CD14-positive monocyte (primary cell): Measurements from ENCODE around the gene ANP32B. TPM values are rescaled to one million over a fixed set of nuclear protein-coding genes. Genes with fewer than 3 reads are reported as not detected.
"Not testable (repeated sequence)": the region's sequence is repeated elsewhere in the genome, so short reads cannot be mapped to it uniquely, and the experiment has no call there.

Experiments
- DNase-seq, 3 donors: peaks; one replicate each; pipeline ENCODE4 v3.0.0-alpha.2; 2011 to 2022
- H2AFZ ChIP-seq: 2 replicates; pipeline ENCODE4 v1.6.0; 2012; ENCODE audit warnings: mild to moderate bottlenecking, low read depth, low read length, inconsistent platforms; ENCODE audit not compliant: insufficient read depth, poor library complexity, severe bottlenecking
- H3K27ac ChIP-seq, 2 donors: 1 replicate in 1 of 2; 2 replicates in 1 of 2; pipeline ENCODE4 v1.5.1; 2012 to 2013; ENCODE audit warnings: low read length in 2 of 2, control low read depth in 1 of 2, inconsistent platforms in 1 of 2, low read depth in 1 of 2, mild to moderate bottlenecking in 1 of 2
- H3K27me3 ChIP-seq, 2 donors: one replicate each; pipeline versions ENCODE4 v1.6.0 to v1.6.1; 2011 to 2013; ENCODE audit warnings: low read length in 2 of 2; ENCODE audit not compliant: control insufficient read depth in 2 of 2, insufficient read depth in 2 of 2
- H3K36me3 ChIP-seq, 2 donors: replicated peaks in 1 of 2; 1 replicate in 1 of 2; 2 replicates in 1 of 2; pipeline versions ENCODE4 v1.5.1 to v1.6.1; 2012 to 2013; ENCODE audit warnings: low read length in 2 of 2, control low read depth in 1 of 2, inconsistent platforms in 1 of 2, mild to moderate bottlenecking in 1 of 2; ENCODE audit not compliant: insufficient read depth in 2 of 2, control insufficient read depth in 1 of 2
- H3K4me1 ChIP-seq, 2 donors: 1 replicate in 1 of 2; 2 replicates in 1 of 2; pipeline versions ENCODE4 v1.5.1 to v1.6.1; 2012 to 2013; ENCODE audit warnings: low read length in 2 of 2, control low read depth in 1 of 2, inconsistent platforms in 1 of 2, mild to moderate bottlenecking in 1 of 2, moderate library complexity in 1 of 2; ENCODE audit not compliant: insufficient read depth in 2 of 2, control insufficient read depth in 1 of 2
- H3K4me2 ChIP-seq: replicated peaks from 2 replicates; pipeline ENCODE3; 2012; ENCODE audit warnings: low read length, moderate library complexity, mild to moderate bottlenecking; ENCODE audit not compliant: poor library complexity, severe bottlenecking; ENCODE audit errors: extremely low read depth
- H3K4me3 ChIP-seq, 3 experiments: fragments of 200-600 bp in 1 of 3; sonication (generic) in 1 of 3; replicated peaks in 1 of 3; 1 replicate in 2 of 3; 2 replicates in 1 of 3; pipeline ENCODE4 v1.5.1; 2011 to 2013; ENCODE audit warnings: low read length in 3 of 3, mild to moderate bottlenecking in 3 of 3, control low read depth in 2 of 3, low read depth in 2 of 3, inconsistent platforms in 1 of 3, moderate library complexity in 1 of 3
- H3K79me2 ChIP-seq: 2 replicates; pipeline ENCODE4 v1.6.0; 2012; ENCODE audit warnings: mild to moderate bottlenecking, control low read depth, inconsistent platforms, low read length, moderate library complexity; ENCODE audit not compliant: insufficient read depth
- H3K9ac ChIP-seq: 2 replicates; pipeline ENCODE4 v1.6.0; 2017; ENCODE audit warnings: low read length, mild to moderate bottlenecking; ENCODE audit not compliant: insufficient read depth, poor library complexity, severe bottlenecking
- H3K9me3 ChIP-seq, 2 donors: replicated peaks in 1 of 2; 1 replicate in 1 of 2; 2 replicates in 1 of 2; pipeline versions ENCODE4 v1.5.1 to v1.6.1; 2012 to 2013; ENCODE audit warnings: low read length in 2 of 2, control low read depth in 1 of 2; ENCODE audit not compliant: control insufficient read depth in 1 of 2, insufficient read depth in 1 of 2
- H4K20me1 ChIP-seq: 2 replicates; pipeline ENCODE4 v1.6.0; 2012; ENCODE audit warnings: mild to moderate bottlenecking, low read length, control low read depth, moderate library complexity; ENCODE audit not compliant: insufficient read depth
- H3K27ac Mint-ChIP-seq, 7 donors: one replicate each; pipeline ENCODE4 v1.8.0; 2020; ENCODE audit warnings: mild to moderate bottlenecking in 7 of 7, mixed read lengths in 7 of 7, moderate library complexity in 6 of 7, inconsistent platforms in 2 of 7
- H3K27me3 Mint-ChIP-seq, 3 donors: one replicate each; pipeline ENCODE4 v1.8.0; 2021 to 2022; ENCODE audit warnings: low read depth in 3 of 3, mild to moderate bottlenecking in 3 of 3, mixed read lengths in 3 of 3, moderate library complexity in 3 of 3, inconsistent platforms in 1 of 3
- H3K36me3 Mint-ChIP-seq, 2 donors: one replicate each; pipeline ENCODE4 v1.8.0; 2020; ENCODE audit warnings: mixed read lengths in 2 of 2, inconsistent platforms in 1 of 2, mild to moderate bottlenecking in 1 of 2
- H3K4me1 Mint-ChIP-seq: one replicate; pipeline ENCODE4 v1.8.0; 2020; ENCODE audit warnings: mild to moderate bottlenecking, mixed read lengths
- H3K4me3 Mint-ChIP-seq, 2 donors: one replicate each; pipeline ENCODE4 v1.8.0; 2020; ENCODE audit warnings: mild to moderate bottlenecking in 2 of 2, mixed read lengths in 2 of 2, moderate library complexity in 1 of 2
- H3K9me3 Mint-ChIP-seq, 7 donors: one replicate each; pipeline ENCODE4 v1.8.0; 2020 to 2022; ENCODE audit warnings: mixed read lengths in 7 of 7, mild to moderate bottlenecking in 6 of 7, moderate library complexity in 6 of 7, inconsistent platforms in 2 of 7
- WGBS: methylation state at CpG from one replicate; pipeline ENCODE4 v1.1.5; 2013; ENCODE audit warnings: missing lambda C conversion rate; ENCODE audit not compliant: insufficient coverage; 5-methylcytosine and 5-hydroxymethylcytosine counted together
- intact Hi-C, 2 donors: fragments of 100-400 bp; cut with micrococcal nuclease; formaldehyde crosslinking; loops; one replicate each; pipeline versions ENCODE4 v1.15.0 to v1.15.1; 2023
- polyA plus RNA-seq, 3 donors: library from polyadenylated mRNA; depleted of rRNA in 1 of 3; unstranded in 2 of 3; stranded (reverse) in 1 of 3; fragments of 300-500 nt in 2 of 3; fragments of >200 nt in 1 of 3; fragmentation: Illumina TruSeq in 2 of 3; gene quantifications; 1 replicate in 2 of 3; 2 replicates in 1 of 3; pipeline ENCODE4 v1.2.3, GENCODE V29; 2012 to 2021
- TF ChIP-seq, protein P1 (sequence below): fragments of 200-600 bp; IDR thresholded peaks from one replicate; pipeline ENCODE4 v1.8.0; 2022; ENCODE audit warnings: antibody characterized with exemption, mild to moderate bottlenecking

ANP32B gene
- polyA plus RNA-seq, 3 donors = 29.7 to 40.7 (median 30.8) TPM

DNA sequence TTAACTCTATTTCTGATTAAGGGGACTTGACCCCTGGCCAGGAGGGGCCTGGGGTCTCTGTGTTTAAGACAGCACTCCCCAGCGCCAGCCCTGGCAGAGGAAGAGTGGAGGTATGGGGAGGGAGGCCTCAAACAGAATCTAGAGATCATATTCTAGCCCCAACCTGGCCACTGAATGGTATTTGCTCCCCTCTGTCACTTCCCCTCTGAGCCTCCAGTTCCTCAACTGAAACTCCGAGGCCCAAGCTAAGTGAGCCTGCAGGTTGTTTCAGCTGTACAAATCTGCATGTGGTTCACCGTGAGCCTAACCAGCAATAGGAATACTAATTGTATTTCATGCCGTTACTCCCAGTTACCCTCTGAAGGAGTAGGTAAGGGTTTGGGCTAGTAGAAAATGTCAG is 36.0 kb downstream of the ANP32B start:
- Histone ChIP-seq H2AFZ (no peak overlapping the region), H3K79me2 (no peaks in the 10 kb centered on the region), H3K36me3 (peaks cover 52 to 83% of the 10 kb centered on the region in 2 donors), H3K9ac (no peak overlapping the region), H4K20me1 (no peaks in the 10 kb centered on the region), H3K9me3 (no peaks in the 10 kb centered on the region), H3K27me3 (no peaks in the 10 kb centered on the region), H3K27ac (no peak overlapping the region), H3K4me1 (peaks cover 0 to 5% of the 10 kb centered on the region in 2 donors), H3K4me2 (no peak overlapping the region), H3K4me3 (no peak overlapping the region)
- no peaks in the 10 kb centered on the region for H3K9me3 Mint-ChIP-seq
- no peaks in the 10 kb centered on the region for H3K27me3 Mint-ChIP-seq
- DNase-seq = no peak
- peaks cover 7% of the 10 kb centered on the region for H3K4me1 Mint-ChIP-seq
- H3K27ac Mint-ChIP-seq = peak overlapping the region in 3 of 7 donors; percentile 3 to 72 (median 54)
- H3K36me3 Mint-ChIP-seq = peaks cover 62 to 68% of the 10 kb centered on the region in 2 donors
- TF ChIP-seq, protein P1, sequence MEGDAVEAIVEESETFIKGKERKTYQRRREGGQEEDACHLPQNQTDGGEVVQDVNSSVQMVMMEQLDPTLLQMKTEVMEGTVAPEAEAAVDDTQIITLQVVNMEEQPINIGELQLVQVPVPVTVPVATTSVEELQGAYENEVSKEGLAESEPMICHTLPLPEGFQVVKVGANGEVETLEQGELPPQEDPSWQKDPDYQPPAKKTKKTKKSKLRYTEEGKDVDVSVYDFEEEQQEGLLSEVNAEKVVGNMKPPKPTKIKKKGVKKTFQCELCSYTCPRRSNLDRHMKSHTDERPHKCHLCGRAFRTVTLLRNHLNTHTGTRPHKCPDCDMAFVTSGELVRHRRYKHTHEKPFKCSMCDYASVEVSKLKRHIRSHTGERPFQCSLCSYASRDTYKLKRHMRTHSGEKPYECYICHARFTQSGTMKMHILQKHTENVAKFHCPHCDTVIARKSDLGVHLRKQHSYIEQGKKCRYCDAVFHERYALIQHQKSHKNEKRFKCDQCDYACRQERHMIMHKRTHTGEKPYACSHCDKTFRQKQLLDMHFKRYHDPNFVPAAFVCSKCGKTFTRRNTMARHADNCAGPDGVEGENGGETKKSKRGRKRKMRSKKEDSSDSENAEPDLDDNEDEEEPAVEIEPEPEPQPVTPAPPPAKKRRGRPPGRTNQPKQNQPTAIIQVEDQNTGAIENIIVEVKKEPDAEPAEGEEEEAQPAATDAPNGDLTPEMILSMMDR = no peak
- H3K4me3 Mint-ChIP-seq = no peak overlapping the region
- WGBS = no CpG with 5 or more reads among the region's 4 CpGs
- intact Hi-C loops = no loop called here

DNA sequence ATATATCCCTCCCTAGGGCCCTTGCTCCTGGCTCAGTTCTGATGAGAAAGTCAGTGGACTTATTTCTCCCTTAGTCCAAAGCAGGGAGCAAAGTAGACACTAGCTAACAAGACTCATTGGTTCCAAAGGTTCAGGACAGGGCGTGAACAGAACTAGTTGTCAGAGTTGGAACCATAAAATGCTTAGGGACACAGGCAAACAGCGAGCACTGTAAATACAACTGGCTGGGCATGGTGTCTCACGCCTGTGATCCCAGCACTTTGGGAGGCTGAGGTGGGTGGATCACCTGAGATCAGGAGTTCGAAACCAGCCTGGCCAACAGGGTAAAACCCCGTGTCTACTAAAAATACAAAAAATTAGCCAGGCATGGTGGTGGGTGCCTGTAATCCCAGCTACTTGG is 36.7 kb downstream of the ANP32B start:
- not testable (repeated sequence) for H3K9me3 ChIP-seq, H3K9ac ChIP-seq, H3K27me3 ChIP-seq, H2AFZ ChIP-seq, H3K4me1 ChIP-seq, H4K20me1 ChIP-seq, H3K27me3 Mint-ChIP-seq, H3K4me3 Mint-ChIP-seq, H3K27ac ChIP-seq, H3K79me2 ChIP-seq, DNase-seq, H3K4me3 ChIP-seq, H3K9me3 Mint-ChIP-seq, H3K4me2 ChIP-seq
- Mint-ChIP-seq H3K27ac (peak overlapping the region in 3 of 7 donors; percentile 3 to 11 (median 3)), H3K36me3 (peaks cover 56 to 60% of the 10 kb centered on the region in 2 donors), H3K4me1 (peaks cover 11% of the 10 kb centered on the region)
- H3K36me3 ChIP-seq = peaks cover 44 to 75% of the 10 kb centered on the region in 2 donors
- intact Hi-C loops = loop anchor here in 1 of 2 donors (2.0 kb wide), 1 partner anchor 55 kb away; no protein-coding TSS in a partner anchor
- WGBS = 100% methylated on average over 3 of the region's 5 CpGs
